A673 (cell line): Measurements from ENCODE around the gene ATP6V1A.

ENCODE experiments used
- EZH2 ChIP-seq: fragments of 200-600 bp; sonication (generic); IDR thresholded peaks from 2 replicates; pipeline ENCODE4 v1.6.1; 2017; ENCODE audit warnings: borderline replicate concordance, low read depth, mild to moderate bottlenecking, mixed read lengths, antibody characterized with exemption, low read length; ENCODE audit not compliant: poor library complexity, severe bottlenecking
- TF ChIP-seq, protein P1 (sequence below): fragments of 300-800, 200-600 bp; sonication (generic); conservative IDR thresholded peaks from 2 replicates; pipeline ENCODE4 v1.5.1; 2017; ENCODE audit warnings: low read depth, mild to moderate bottlenecking, antibody characterized with exemption, low read length, moderate library complexity, mixed read lengths

DNA sequence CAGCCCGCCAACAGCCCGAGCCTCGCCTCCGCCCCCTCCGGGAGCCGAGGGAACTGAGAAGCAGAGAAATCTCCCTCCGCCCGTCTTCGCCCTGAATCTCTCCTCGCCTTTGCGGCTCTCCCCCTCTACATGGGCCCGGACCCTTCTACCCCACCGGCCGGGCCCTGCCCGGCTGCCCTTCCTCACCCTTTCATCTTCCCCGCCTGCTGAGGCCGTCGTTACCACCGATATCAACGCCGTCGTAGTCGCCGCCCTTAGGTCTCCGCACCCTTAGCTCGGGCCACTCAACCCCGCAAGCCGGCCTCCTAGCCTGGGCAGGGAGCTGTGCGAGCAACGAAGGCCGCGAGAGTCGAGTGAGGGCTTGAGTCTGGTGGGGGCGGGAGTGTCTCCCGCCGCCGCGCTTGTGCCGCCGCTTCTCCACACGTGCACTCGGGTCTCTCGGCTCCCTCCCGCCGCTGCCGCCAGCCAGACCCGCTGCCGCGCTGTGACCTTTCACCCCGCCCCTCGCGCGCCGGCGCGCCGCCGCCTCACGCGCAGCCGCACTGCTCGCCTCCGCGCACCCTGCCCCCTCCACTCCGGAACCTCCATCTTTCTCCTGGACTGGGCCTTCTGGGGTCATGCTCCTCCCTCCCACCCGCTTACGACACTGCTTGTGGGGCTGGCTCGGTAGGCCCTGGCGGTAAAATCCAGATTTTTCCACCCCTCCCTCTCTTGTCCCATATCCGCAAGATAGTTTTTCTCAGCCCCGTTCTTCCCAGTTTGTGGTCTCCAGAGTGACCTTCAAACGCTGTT is 883 bp upstream of the ATP6V1A start, which contains the start of gene NAA50:
- TF ChIP-seq, protein P1, sequence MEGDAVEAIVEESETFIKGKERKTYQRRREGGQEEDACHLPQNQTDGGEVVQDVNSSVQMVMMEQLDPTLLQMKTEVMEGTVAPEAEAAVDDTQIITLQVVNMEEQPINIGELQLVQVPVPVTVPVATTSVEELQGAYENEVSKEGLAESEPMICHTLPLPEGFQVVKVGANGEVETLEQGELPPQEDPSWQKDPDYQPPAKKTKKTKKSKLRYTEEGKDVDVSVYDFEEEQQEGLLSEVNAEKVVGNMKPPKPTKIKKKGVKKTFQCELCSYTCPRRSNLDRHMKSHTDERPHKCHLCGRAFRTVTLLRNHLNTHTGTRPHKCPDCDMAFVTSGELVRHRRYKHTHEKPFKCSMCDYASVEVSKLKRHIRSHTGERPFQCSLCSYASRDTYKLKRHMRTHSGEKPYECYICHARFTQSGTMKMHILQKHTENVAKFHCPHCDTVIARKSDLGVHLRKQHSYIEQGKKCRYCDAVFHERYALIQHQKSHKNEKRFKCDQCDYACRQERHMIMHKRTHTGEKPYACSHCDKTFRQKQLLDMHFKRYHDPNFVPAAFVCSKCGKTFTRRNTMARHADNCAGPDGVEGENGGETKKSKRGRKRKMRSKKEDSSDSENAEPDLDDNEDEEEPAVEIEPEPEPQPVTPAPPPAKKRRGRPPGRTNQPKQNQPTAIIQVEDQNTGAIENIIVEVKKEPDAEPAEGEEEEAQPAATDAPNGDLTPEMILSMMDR, result no peak
- no peak for TF ChIP-seq EZH2
